ENCODE data around the gene PHEX. TPM values are rescaled to one million over a fixed set of nuclear protein-coding genes. Genes with fewer than 3 reads are reported as not detected.

The PHEX gene
- total RNA-seq, 1 donor from 2014 or later, result 7.6 TPM

DNA sequence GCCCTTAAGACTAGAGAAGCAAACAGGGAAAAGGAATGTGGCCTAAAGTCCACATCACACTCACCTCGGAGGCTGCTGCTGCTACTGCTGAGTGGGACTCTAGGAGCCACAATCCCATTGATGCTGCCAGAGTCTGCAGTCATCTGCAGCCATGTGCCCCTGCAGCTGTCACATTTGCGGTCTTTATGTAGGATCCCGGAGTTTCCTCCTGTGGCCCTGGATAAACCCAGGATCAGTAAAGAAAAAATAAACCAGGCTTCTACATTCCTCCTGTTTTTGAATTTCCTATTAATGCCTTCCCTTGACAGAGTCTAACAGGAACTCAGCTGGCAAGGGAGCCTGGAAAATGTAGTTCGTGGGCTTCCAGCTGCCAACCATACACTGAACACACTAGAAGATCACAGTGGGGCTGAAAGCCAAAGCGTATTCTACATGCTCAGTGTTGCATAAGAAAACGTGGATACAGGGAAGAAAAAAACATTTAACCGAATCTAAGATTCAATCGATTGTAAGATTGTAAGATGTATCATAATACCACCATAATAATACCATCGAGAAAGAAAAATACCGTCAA is 10.3 kb upstream of the PHEX start:
- Mint-ChIP-seq H3K36me3 (ENCODE audit: low read depth) (no peaks in the 10 kb centered on the region), H3K9me3 (no peaks in the 10 kb centered on the region), H3K4me1 (ENCODE audit: low read depth) (peaks cover 2% of the 10 kb centered on the region), H3K4me3 (ENCODE audit: low read depth) (no peak overlapping the region), H3K27me3 (ENCODE audit: low read depth) (no peaks in the 10 kb centered on the region), H3K27ac (no peak overlapping the region)
- intact Hi-C loops (cut with micrococcal nuclease), result no loop called here
- DNase-seq (ENCODE audit: low spot score), result no peak

DNA sequence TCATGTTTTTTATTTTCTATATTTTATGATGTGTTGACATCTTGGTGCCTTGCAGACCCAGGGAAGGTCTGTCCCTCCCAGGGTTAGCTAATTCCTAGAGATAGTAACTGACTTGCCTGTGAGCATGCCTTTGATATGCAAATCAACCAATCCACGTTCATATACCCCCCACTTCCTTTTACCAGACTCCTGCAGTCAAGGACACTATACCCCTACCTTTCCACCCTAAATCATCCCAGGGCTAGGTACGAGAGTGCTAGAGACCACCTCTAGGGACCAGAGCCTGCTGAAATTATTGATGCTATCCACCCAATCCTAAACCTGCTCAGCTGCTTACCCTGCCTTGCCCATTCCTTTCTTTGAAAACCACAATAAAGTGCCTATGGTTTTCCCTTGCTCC is 7.5 kb upstream of the PHEX start:
- H3K4me3 Mint-ChIP-seq (ENCODE audit: low read depth), result no peak overlapping the region
- no peak for DNase-seq (ENCODE audit: low spot score)
- intact Hi-C loops (cut with micrococcal nuclease), result no loop called here
- no peaks in the 10 kb centered on the region for H3K36me3 Mint-ChIP-seq (ENCODE audit: low read depth)
- H3K9me3 Mint-ChIP-seq, result no peaks in the 10 kb centered on the region
- H3K4me1 Mint-ChIP-seq (ENCODE audit: low read depth), result peaks cover 9% of the 10 kb centered on the region
- H3K27me3 Mint-ChIP-seq (ENCODE audit: low read depth), result no peaks in the 10 kb centered on the region
- H3K27ac Mint-ChIP-seq, result no peak overlapping the region

DNA sequence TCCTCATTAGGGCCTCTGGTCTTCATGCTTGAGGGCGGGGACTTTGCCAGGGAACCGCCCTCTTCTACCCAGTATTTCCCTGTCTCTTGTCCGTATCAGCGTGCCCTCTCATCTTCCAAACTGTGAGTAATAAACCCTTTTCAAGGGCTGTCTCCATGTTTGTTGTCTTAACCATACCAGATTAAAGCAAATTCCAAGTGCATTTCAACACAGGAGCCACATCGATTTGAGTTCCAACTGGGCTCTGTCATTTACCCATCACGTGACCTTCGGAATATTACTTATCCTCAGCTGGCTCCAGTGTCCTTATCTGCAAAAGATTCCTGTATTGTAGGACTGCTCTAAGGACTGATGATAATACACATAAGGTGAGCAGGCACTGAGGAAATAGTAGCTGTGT is 6.4 kb upstream of the PHEX start:
- Mint-ChIP-seq H3K27ac (no peak overlapping the region), H3K4me1 (ENCODE audit: low read depth) (peaks cover 9% of the 10 kb centered on the region)
- intact Hi-C loops (cut with micrococcal nuclease), result loop anchor here (5.0 kb wide), 1 partner anchor 37 kb away; no protein-coding TSS in a partner anchor

DNA sequence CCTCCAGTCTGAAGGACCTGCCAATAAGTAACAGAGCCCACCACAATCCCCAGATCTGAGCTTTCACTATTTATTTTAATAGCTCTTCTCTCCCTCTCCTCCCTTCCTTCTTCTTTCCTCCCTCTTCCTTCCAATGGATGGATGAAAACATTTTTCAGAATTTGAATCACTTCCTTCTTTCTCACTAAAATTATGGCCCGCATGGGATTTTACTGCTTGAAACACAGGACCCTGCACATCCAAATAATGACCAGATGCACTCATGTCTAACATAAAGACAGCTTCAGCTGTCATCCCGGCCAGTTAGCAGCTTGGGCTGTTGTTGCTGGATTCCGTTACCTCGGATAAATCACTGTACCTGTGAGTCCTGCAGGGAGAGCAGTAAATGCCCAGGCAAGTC is 5.4 kb upstream of the PHEX start:
- H3K36me3 Mint-ChIP-seq (ENCODE audit: low read depth), result no peaks in the 10 kb centered on the region
- H3K4me3 Mint-ChIP-seq (ENCODE audit: low read depth), result no peak overlapping the region
- intact Hi-C loops (cut with micrococcal nuclease), result loop anchor here (5.0 kb wide), 1 partner anchor 36 kb away; no protein-coding TSS in a partner anchor
- no peaks in the 10 kb centered on the region for H3K27me3 Mint-ChIP-seq (ENCODE audit: low read depth)
- no peak overlapping the region for H3K27ac Mint-ChIP-seq
- H3K4me1 Mint-ChIP-seq (ENCODE audit: low read depth), result peaks cover 9% of the 10 kb centered on the region
- H3K9me3 Mint-ChIP-seq, result no peaks in the 10 kb centered on the region
- no peak for DNase-seq (ENCODE audit: low spot score)

More for the DNA sequence above, 6.4 kb upstream of the PHEX start:
- Mint-ChIP-seq H3K36me3 (ENCODE audit: low read depth) (no peaks in the 10 kb centered on the region), H3K27me3 (ENCODE audit: low read depth) (no peaks in the 10 kb centered on the region), H3K4me3 (ENCODE audit: low read depth) (no peak overlapping the region), H3K9me3 (no peaks in the 10 kb centered on the region)
- no peak for DNase-seq (ENCODE audit: low spot score)

DNA sequence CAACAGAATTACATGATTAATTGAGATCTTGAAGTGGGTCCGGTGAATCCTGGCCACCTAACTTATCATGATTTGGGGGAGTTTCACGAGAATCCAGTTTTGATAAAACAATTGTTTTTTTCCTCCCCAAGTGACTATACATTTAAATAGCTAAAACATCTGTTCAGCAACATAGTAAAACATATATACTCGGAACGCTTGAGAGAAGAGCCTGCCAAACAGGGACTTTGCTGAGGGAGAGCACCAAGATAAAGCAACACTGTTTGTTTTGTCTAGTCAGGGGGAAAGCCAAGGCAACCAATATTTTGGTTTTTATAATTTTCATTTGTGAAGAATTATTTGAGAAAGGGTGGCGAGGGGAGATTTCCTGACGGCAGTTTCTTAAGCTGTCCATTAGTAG is 381 bp downstream of the PHEX start:
- no peak overlapping the region for H3K4me3 Mint-ChIP-seq (ENCODE audit: low read depth)
- H3K27ac Mint-ChIP-seq, result no peak overlapping the region
- no peak for DNase-seq (ENCODE audit: low spot score)
- intact Hi-C loops (cut with micrococcal nuclease), result no loop called here
- no peaks in the 10 kb centered on the region for H3K9me3 Mint-ChIP-seq
- H3K4me1 Mint-ChIP-seq (ENCODE audit: low read depth), result peaks cover 13% of the 10 kb centered on the region
- no peaks in the 10 kb centered on the region for H3K36me3 Mint-ChIP-seq (ENCODE audit: low read depth)
- no peaks in the 10 kb centered on the region for H3K27me3 Mint-ChIP-seq (ENCODE audit: low read depth)

DNA sequence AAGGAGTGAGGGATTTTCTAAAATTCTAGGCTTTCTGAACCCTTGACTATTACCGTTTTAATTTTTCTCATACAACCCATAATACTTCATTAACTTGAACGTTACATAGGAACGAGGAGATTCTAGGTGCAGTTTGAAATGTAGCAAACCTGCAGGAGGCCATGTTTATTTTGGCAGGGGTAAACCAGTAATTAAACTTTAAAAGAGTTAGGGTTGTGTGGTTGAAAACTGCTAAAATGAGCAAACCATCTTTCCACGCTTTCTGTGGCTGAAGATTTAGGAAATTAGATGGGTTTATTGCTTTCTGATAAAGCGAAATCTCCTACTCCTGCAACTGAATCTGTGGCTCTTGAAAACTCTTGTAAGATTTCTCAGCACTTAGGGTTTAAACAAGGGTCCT is 1.7 kb downstream of the PHEX start:
- no peaks in the 10 kb centered on the region for H3K9me3 Mint-ChIP-seq
- H3K4me1 Mint-ChIP-seq (ENCODE audit: low read depth), result peaks cover 15% of the 10 kb centered on the region
- no peak overlapping the region for H3K4me3 Mint-ChIP-seq (ENCODE audit: low read depth)
- H3K27ac Mint-ChIP-seq, result no peak overlapping the region
- H3K36me3 Mint-ChIP-seq (ENCODE audit: low read depth), result no peaks in the 10 kb centered on the region
- no peak for DNase-seq (ENCODE audit: low spot score)
- H3K27me3 Mint-ChIP-seq (ENCODE audit: low read depth), result no peaks in the 10 kb centered on the region
- intact Hi-C loops (cut with micrococcal nuclease), result no loop called here

DNA sequence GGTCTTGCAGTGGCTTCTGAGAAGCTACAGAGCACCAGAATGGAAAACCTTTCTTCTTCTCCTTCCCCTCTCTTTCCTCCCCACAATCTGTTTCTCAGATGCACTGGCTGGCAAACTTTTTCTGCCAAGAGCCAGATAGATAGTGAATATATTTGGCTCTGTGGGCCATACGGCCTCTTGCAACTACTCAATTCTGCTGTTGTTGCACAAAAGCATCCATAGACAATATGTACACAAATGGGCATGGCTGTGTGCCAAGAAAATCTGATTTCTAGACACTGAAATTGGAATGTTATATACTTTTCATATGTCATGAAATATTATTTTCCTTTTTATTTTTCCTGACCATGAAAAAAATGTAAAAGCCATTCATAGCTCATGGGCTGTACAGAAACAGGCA is 3.1 kb downstream of the PHEX start:
- DNase-seq (ENCODE audit: low spot score), result no peak
- peaks cover 14% of the 10 kb centered on the region for H3K4me1 Mint-ChIP-seq (ENCODE audit: low read depth)
- no peaks in the 10 kb centered on the region for H3K9me3 Mint-ChIP-seq
- H3K36me3 Mint-ChIP-seq (ENCODE audit: low read depth), result no peaks in the 10 kb centered on the region
- H3K4me3 Mint-ChIP-seq (ENCODE audit: low read depth), result no peak overlapping the region
- intact Hi-C loops (cut with micrococcal nuclease), result loop anchor here (5.0 kb wide), 1 partner anchor 48 kb away; no protein-coding TSS in a partner anchor
- no peaks in the 10 kb centered on the region for H3K27me3 Mint-ChIP-seq (ENCODE audit: low read depth)
- no peak overlapping the region for H3K27ac Mint-ChIP-seq

DNA sequence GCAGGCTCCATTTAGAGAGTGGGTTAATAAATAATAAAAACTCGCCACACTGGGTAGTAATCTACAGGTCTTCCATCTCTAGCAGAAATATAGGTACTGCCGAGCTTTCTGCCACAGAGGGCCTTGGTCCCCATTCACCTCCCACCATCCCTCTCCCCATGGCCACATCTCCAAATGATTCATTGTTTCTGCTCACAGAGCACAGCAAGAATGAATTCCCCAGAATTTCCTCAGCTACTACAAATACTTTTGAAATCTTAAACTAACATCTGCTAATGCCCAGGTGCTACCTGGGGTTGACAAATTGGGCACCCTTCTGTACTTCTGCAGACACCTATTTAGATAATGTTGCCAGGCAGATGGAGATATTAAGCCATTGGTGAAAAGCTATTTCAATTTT is 5.1 kb downstream of the PHEX start:
- Mint-ChIP-seq H3K27ac (peak overlapping the region; percentile 69), H3K4me3 (ENCODE audit: low read depth) (peak overlapping the region; percentile 26)
- no peak for DNase-seq (ENCODE audit: low spot score)

DNA sequence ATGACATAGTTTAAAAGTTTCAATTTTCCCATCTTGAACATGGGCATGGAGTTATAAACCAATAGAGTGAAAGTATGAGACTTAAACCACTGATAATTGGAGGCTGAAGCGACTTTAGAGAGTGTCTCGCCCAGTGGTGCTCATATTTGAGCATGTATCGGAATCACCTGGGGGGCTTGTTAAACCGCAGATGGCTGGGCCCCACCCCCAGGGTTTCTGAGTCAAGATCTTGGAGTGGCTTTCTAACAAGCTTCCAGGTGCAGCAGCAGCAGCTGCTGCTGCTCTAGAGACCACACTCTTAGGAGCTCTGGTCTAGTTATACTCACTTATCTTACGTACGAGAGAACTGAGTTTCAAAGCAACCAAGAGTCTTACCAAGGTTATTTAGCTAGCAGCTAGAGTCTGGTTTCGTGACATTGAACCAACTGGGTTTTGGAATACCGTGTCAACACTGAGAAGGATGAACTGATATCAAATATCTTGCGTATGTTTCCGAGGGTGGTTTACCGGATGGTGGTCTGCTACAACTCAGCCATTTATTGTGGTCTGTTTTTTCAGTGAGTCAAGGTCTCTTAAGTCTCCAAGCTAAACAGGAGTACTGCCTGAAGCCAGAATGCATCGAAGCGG is 5.9 kb downstream of the PHEX start:
- no peaks in the 10 kb centered on the region for H3K27me3 Mint-ChIP-seq (ENCODE audit: low read depth)

More for the DNA sequence above, 5.1 kb downstream of the PHEX start:
- Mint-ChIP-seq H3K36me3 (ENCODE audit: low read depth) (no peaks in the 10 kb centered on the region), H3K27me3 (ENCODE audit: low read depth) (no peaks in the 10 kb centered on the region), H3K9me3 (no peaks in the 10 kb centered on the region), H3K4me1 (ENCODE audit: low read depth) (peaks cover 15% of the 10 kb centered on the region)
- intact Hi-C loops (cut with micrococcal nuclease), result loop anchor here (1.0 to 5.0 kb wide), 2 partner anchors 23 to 50 kb away; no protein-coding TSS in a partner anchor

DNA sequence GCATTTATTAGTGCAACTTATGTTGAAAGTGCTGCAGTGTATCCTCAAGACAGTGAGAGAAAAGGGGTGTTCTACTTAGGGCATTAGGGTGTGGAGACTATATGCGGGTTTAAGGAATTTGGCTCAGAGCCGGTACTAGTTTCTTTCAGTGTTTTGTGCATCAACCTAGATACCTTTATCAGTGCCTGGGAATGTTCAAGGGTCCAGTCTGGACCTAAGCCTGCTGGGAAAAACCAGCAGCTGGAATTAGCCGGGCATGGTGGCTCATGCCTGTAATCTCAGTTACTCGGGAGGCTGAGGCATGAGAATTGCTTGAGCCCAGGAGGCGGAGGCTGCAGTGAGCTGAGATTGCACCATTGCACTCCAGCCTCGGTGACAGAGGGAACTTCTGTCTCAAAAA is 7.4 kb downstream of the PHEX start:
- no peaks in the 10 kb centered on the region for H3K9me3 Mint-ChIP-seq
- peaks cover 11% of the 10 kb centered on the region for H3K4me1 Mint-ChIP-seq (ENCODE audit: low read depth)
- H3K4me3 Mint-ChIP-seq (ENCODE audit: low read depth), result peak overlapping the region; percentile 45
- intact Hi-C loops (cut with micrococcal nuclease), result loop anchor here (5.0 kb wide), 1 partner anchor 52 kb away; no protein-coding TSS in a partner anchor
- peak overlapping the region; percentile 40 for H3K27ac Mint-ChIP-seq
- H3K36me3 Mint-ChIP-seq (ENCODE audit: low read depth), result no peaks in the 10 kb centered on the region
- H3K27me3 Mint-ChIP-seq (ENCODE audit: low read depth), result no peaks in the 10 kb centered on the region
- no peak for DNase-seq (ENCODE audit: low spot score)

More for the DNA sequence above, 5.9 kb downstream of the PHEX start:
- peaks cover 11% of the 10 kb centered on the region for H3K4me1 Mint-ChIP-seq (ENCODE audit: low read depth)
- H3K27ac Mint-ChIP-seq, result peak overlapping the region; percentile 69
- intact Hi-C loops (cut with micrococcal nuclease), result loop anchor here (1.0 to 5.0 kb wide), 2 partner anchors 22 to 51 kb away; no protein-coding TSS in a partner anchor
- no peak for DNase-seq (ENCODE audit: low spot score)
- H3K9me3 Mint-ChIP-seq, result no peaks in the 10 kb centered on the region
- peak overlapping the region; percentile 54 for H3K4me3 Mint-ChIP-seq (ENCODE audit: low read depth)
- no peaks in the 10 kb centered on the region for H3K36me3 Mint-ChIP-seq (ENCODE audit: low read depth)

DNA sequence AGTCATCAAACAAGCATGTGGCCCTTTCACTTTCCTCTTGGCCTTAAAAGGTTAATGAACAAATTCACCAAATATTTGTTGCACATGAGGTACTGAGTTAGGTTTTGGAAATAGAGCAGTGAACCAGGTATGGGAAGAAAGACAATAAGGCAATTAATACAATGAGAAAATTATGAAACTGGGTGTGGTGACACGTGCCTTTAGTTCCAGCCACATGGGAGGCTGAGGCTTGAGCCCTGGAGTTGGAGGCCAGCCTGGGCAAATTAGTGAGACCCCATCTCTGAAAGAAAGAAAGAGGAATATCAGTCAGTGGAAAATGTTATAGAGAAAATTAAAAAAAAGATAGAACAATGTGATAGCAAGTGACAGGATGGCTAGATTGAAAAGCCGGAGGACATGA is 8.1 kb downstream of the PHEX start:
- Mint-ChIP-seq H3K4me1 (ENCODE audit: low read depth) (peaks cover 11% of the 10 kb centered on the region), H3K36me3 (ENCODE audit: low read depth) (no peaks in the 10 kb centered on the region), H3K27ac (no peak overlapping the region), H3K27me3 (ENCODE audit: low read depth) (no peaks in the 10 kb centered on the region), H3K9me3 (no peaks in the 10 kb centered on the region), H3K4me3 (ENCODE audit: low read depth) (peak overlapping the region; percentile 49)
- intact Hi-C loops (cut with micrococcal nuclease), result no loop called here
- no peak for DNase-seq (ENCODE audit: low spot score)

DNA sequence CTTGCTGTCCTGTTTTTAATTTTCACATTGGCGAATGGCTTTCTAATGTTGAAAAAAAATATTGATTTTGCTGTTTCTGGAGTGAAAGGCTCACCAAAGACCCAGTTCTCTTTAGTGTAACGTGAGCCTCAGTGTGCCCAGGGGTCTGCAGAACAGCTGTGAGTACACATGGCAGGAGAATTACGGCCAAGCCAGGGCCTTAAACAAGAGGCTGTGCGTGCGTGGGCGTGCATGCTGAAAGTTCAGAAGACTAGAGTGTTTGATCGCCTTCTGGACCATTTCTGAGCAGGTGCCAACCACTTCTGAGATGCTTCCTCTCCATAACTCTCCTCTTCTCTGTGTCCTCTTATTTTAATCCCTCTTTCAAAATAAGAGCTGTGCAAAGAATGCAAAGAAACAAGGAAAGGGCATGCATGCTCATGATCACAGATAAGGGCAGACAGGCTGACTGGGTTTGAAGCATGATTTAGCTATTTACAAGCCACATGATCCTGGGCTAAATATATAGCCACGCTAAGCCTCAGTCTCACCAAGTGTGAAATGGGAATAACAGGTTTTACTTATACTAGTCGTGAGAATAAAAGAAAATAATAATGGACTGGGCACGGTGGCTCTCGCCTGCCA is 9.9 kb downstream of the PHEX start:
- H3K27ac Mint-ChIP-seq, result no peak overlapping the region
- H3K4me1 Mint-ChIP-seq (ENCODE audit: low read depth), result peaks cover 10% of the 10 kb centered on the region
- H3K9me3 Mint-ChIP-seq, result no peaks in the 10 kb centered on the region
- H3K4me3 Mint-ChIP-seq (ENCODE audit: low read depth), result no peak overlapping the region
- no peaks in the 10 kb centered on the region for H3K27me3 Mint-ChIP-seq (ENCODE audit: low read depth)
- DNase-seq (ENCODE audit: low spot score), result no peak
- peaks cover 1% of the 10 kb centered on the region for H3K36me3 Mint-ChIP-seq (ENCODE audit: low read depth)
- intact Hi-C loops (cut with micrococcal nuclease), result no loop called here

DNA sequence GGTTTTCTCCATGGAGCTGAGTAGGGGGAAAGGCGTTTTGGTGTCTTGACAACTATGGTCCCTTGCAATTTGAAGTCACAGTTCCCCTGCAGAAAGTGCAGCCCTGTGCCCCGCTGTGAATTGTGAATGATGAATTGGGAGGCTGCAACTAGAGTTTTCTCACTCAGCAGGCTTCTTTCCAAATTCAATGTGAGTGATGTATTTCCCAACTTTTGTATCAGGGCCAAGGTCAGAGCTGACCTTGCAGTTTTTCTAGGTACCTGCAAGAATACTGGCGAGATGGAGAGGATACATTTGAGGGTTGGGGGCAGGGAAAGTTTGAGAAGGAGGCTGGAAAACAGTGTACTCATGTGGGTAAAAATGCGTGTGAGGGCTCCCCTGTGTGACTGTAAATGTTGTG is 11.7 kb downstream of the PHEX start:
- H3K36me3 Mint-ChIP-seq (ENCODE audit: low read depth), result peaks cover 8% of the 10 kb centered on the region
- no peaks in the 10 kb centered on the region for H3K27me3 Mint-ChIP-seq (ENCODE audit: low read depth)
- no peaks in the 10 kb centered on the region for H3K9me3 Mint-ChIP-seq
- H3K4me3 Mint-ChIP-seq (ENCODE audit: low read depth), result no peak overlapping the region
- H3K4me1 Mint-ChIP-seq (ENCODE audit: low read depth), result peaks cover 2% of the 10 kb centered on the region
- H3K27ac Mint-ChIP-seq, result no peak overlapping the region
- intact Hi-C loops (cut with micrococcal nuclease), result no loop called here
- no peak for DNase-seq (ENCODE audit: low spot score)

Data from activated T-helper 2 cell treated with anti-CD3 and anti-CD28 coated beads, Interferon-gamma antibody, Interleukin-2, Interleukin-4, amounts not matched to agents 10 μg/mL and 5 μg/mL and 100 μg/mL, durations not matched to agents 14 hours and 24 hours and 36 hours (primary cell).